HG03521 (cell line): ENCODE data around the gene TAPBPL.
"Not testable (repeated sequence)": the region's sequence is repeated elsewhere in the genome, so short reads cannot be mapped to it uniquely, and the experiment has no call there.

Experiments
- ATAC-seq: cut with Tn5 transposase; IDR thresholded peaks from one replicate; pipeline ENCODE4 v1.9.1; 2021; ENCODE audit warnings: mild to moderate bottlenecking, moderate library complexity; ENCODE audit not compliant: unreplicated experiment

TAPBPL gene, protein sequence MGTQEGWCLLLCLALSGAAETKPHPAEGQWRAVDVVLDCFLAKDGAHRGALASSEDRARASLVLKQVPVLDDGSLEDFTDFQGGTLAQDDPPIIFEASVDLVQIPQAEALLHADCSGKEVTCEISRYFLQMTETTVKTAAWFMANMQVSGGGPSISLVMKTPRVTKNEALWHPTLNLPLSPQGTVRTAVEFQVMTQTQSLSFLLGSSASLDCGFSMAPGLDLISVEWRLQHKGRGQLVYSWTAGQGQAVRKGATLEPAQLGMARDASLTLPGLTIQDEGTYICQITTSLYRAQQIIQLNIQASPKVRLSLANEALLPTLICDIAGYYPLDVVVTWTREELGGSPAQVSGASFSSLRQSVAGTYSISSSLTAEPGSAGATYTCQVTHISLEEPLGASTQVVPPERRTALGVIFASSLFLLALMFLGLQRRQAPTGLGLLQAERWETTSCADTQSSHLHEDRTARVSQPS

GRCh38 chr12:6451348-6452244 lies at the start of gene TAPBPL:
Gene TAPBPL, plus strand, starts transcription at chr12:6452042. Its CDS starts 207 bp downstream, at chr12:6452249.
- ATAC-seq = peak; percentile 70

GRCh38 chr12:6404390-6404789 lies 47.5 kb upstream of the TAPBPL start:
- ATAC-seq = no peak

GRCh38 chr12:6405963-6406362 lies 45.9 kb upstream of the TAPBPL start:
- no peak for ATAC-seq

- ATAC-seq = no peak
Observed at GRCh38 chr12:6407236-6407954, 44.4 kb upstream of the TAPBPL start.

GRCh38 chr12:6416596-6416995 lies 35.2 kb upstream of the TAPBPL start:
- ATAC-seq = no peak

DNA sequence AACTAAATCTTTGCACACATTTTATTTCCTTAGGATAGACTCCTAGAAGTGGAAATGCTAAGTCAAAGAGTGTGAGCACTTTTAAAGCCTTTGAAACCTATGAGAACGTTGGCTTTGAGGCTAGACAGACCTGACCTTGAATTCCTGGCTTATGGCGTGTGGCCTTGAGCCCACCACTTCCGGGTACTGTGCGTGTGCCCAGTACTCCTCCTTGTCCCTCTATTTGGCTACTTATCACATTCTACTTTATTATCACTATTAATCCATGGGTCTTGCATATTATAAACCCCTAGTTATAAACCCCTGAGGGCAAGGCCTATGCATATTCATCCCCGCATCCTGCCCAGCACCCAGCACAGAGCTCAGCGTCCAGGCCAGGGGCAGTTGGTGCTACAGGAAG lies 33.0 kb upstream of the TAPBPL start:
- ATAC-seq = no peak

GRCh38 chr12:6420364-6420763 lies 31.5 kb upstream of the TAPBPL start:
- ATAC-seq = no peak

DNA sequence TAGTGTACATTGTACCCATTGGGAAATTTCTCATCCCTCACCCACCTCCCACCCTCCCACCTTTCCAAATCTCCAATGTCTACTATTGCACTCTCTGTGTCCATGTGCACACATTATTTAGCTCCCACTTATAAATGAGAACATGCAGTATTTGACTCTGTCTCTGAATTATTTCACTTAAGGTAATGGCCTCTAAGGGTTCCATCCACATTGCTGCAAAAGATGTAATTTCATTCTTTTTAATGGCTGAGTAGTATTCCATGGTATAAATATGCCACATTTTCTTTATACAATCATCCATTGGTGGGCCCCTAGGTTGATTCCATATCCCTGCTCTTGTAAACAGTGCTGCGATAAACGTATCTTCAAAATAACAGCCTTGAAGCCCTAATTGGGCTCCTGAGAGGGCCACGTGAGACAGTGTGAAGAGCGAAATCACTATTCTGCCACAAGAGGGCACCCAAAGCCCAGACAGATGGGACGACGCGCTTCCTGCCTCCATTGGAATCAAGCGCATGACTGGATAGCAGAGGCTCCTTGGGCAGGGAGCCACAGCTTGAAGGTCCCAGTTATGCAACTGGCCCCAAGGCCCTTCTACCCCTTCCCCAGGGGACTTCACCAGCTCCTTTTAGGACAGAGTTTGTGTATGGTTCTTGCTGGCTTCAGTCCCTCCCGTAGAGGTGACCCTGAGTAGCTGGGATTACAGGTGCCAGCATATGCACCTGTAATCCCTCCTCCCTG lies 28.4 kb upstream of the TAPBPL start:
- no peak for ATAC-seq

DNA sequence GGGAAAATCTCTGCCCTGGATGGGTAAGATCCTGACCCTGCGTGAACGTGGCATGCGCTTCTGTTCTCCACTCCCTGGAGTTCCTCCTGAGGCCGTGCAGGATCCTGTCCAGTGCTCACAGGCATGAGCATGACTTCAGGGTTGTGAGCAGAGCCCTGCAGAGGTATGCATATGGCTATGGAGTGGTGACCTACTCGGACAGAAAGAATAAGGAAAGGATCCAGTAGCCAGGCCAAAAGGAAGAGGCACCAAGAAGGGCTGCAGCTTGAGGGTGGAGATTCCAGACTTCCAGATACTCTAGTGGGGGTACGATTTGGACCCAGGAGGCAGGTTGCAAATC lies 27.9 kb upstream of the TAPBPL start:
- no peak for ATAC-seq

DNA sequence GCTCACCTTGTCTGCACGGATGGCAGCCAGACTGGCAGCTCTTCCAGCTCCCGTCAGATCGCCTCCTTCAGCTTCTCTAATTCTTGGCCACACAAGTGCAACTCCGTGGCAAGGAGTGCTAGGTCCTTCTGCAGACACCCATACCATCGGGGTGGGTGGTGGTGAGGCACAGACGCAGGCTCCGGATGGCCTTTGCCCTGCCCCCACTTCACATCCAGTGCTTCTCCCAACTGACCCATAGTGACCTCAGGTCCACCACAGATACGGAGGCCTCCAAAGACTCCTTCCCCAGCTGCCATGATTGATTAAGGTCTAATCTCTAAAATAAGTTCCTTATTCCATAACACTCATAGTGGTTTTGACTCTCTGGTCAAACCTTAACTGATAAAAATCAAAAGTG lies 27.0 kb upstream of the TAPBPL start:
- ATAC-seq = no peak

GRCh38 chr12:6425590-6426531 lies 26.0 kb upstream of the TAPBPL start:
- no peak for ATAC-seq

GRCh38 chr12:6426882-6427671 lies 24.8 kb upstream of the TAPBPL start:
- peak; percentile 48 for ATAC-seq

GRCh38 chr12:6427796-6428195 lies 24.0 kb upstream of the TAPBPL start:
- not testable (repeated sequence) for ATAC-seq

DNA sequence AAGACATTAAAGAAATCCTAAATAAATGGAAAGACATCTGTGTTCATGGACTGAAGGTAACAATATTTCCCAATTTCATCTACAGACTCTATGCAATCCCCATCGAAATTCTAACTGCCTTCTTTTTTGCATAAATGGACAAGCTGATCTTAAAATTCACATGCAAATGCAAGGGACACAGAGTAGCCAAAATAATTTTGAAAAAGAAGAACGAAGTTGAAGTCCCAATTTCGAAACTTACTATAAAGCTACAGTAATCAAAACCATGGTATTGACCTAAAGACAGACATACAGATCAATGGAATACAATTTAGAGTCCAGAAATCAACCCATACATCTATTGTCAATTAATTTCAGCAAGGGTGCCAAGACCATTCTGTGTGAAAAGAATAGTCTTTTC lies 23.5 kb upstream of the TAPBPL start:
- ATAC-seq = no peak

DNA sequence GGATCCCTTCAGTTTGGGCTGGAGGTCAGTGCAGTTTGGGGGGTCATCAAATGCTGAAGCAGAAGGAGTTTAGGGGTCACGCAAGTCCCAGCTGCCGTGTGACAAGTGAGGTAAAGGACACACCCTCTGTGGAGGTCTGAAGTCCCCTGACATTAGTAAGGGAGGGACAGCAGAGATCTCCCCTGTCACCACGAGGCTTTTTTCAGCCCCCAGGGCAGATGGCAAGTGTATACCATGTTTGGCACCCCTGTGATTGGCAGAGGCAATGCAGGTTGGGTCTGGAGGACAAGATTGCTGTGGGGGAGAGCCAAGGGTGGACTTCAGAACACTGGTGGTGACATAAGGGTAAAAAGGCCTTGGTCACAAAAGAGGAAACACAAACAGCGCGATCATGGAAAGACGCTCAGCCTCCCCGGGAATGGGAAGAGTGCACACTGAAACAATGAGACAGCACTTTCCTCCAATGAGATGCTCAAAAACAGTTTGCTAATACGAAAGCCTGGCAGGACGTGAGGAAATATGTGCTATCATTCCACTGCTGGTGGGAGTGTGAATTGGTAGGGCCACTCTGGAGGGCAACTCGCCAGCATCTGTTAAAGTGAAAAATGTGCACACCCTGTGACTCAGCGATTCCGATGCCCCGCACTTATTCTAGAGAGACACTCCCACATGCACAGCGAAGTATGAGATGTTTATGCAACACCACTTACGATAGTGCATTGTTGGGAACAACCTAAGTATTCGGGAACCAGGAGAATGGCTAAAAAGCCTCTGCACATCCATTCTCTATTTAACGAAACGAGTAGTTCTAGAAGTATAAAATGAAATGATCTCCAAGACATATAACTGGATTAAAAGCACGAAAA lies 21.5 kb upstream of the TAPBPL start:
- ATAC-seq = no peak

- no peak for ATAC-seq
Observed at GRCh38 chr12:6432991-6433390, 18.9 kb upstream of the TAPBPL start.

DNA sequence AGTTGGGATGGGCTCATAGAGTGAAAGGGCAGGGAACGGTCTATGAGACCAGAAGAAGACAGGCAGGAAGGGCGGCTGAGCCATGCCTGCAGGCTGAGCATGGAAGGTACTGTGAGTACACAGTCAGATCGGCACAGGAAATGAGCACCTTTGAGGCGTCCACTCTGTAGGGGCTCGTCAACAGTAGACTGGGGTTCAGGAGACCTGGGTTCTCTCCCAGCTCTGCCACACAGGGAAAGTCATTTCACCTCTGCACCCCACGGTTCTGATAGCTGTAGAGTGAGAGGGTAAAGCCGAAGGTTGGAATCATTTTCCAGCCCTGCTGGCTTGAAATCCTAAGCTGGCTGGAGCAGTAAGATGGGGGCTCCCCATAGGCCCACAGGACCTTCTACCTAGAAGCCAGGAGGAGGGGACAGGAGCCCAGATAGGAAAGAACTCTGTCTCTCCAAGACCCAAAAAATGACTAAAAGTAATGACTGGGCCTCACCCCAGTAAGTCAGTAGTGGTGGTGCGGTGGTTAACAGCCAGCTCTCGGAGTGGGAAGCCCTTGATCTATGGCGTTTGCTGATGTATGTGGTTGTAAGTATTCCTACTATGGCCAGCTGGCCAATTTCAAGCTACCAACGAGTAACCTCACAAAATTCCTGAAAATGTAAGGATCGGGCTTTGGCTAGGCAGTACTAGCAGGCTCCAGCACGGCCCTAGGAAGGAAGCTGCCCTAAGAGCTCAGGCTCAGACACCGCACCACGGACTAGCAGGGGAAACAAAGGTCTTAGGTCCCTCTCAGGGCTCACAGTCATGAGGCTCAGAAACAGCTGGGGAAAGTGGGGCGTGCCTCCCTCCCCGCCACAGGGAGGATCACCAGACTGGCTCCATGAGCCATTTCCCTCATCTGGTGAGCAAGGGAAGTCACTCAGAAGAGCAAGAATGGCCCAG lies 17.4 kb upstream of the TAPBPL start:
- ATAC-seq = no peak
